Astrocyte of the cerebellum (primary cell): ENCODE measurements around the gene DEGS2.

Experiments
- DNase-seq: peaks from one replicate; pipeline ENCODE4 v3.0.0-alpha.2; 2011; ENCODE audit warnings: low read depth
- H3K4me3 ChIP-seq: 2 replicates; pipeline ENCODE4 v1.5.1; 2011; ENCODE audit warnings: mild to moderate bottlenecking, low read depth, low read length, moderate library complexity
- in situ Hi-C: cut with HindIII; loops from 2 replicates; pipeline ENCODE4 v1.10.0; 2017; ENCODE audit warnings: low sequenced_read_pairs
- TF ChIP-seq, protein P1 (sequence below): IDR thresholded peaks from 2 replicates; pipeline ENCODE4 v1.5.1; 2012; ENCODE audit warnings: low read length, low read depth, moderate library complexity, mild to moderate bottlenecking; ENCODE audit errors: missing control alignments

DEGS2 gene

DNA sequence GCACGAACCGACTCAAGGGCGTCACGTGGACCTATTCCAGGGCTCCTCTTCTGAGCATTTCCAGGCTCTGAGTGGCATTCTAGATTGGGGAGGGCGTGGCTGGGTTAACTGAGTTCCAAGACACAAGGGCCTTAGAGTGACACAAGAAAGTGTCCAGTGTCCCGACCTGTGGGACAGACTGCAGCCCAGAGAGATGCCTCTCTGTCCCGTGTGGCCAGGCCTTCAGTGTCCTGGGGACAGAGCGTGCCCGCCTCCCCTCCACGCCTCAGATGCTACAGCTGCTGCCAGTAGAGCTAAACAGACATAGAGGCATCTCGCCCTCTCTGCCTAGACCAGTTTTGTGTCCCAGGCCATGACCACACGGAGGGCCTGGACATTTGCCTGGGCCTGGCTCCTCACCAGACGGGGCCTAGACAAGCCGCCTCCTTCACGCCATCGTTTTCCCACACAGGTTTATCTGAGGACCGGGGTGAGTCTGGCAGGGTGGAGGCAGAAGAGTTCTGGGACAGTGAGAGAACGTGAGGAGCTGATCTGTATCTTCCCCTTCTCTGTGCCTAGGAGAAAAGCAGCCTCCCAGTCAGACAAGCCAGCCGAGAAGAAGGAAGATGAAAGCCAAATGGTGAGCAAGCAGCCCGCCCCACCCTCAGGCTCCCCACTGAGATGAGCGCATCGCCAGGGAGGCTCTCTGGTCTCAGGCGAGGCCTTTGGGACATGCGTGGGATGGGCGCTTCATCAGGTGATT is 27.1 kb downstream of the DEGS2 start:
- H3K4me3 ChIP-seq, result no peak overlapping the region
- TF ChIP-seq, protein P1, sequence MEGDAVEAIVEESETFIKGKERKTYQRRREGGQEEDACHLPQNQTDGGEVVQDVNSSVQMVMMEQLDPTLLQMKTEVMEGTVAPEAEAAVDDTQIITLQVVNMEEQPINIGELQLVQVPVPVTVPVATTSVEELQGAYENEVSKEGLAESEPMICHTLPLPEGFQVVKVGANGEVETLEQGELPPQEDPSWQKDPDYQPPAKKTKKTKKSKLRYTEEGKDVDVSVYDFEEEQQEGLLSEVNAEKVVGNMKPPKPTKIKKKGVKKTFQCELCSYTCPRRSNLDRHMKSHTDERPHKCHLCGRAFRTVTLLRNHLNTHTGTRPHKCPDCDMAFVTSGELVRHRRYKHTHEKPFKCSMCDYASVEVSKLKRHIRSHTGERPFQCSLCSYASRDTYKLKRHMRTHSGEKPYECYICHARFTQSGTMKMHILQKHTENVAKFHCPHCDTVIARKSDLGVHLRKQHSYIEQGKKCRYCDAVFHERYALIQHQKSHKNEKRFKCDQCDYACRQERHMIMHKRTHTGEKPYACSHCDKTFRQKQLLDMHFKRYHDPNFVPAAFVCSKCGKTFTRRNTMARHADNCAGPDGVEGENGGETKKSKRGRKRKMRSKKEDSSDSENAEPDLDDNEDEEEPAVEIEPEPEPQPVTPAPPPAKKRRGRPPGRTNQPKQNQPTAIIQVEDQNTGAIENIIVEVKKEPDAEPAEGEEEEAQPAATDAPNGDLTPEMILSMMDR, result no peak

DNA sequence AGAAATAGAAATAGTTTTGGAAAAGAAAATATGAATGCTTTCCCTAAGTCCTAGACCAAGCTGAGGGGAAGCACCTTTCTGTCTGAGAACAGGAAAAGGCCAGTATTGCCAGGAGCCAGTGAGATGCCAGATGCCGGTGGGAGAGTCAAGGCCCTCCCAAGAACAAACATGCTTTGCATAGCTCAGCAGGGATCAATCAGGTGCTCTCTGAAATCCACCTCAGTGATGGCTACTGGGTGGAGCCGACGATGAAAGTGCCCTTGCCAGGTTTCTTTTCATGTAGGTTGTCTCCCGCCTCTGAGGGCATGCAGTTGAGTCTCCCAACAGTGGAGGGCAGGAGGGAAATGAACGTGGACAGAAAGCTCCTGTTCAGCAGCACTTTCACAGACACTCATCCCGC is 28.3 kb downstream of the DEGS2 start:
- no peak for DNase-seq

More for the DNA sequence above, 27.1 kb downstream of the DEGS2 start:
- in situ Hi-C loops, result no loop called here
- DNase-seq, result no peak

DNA sequence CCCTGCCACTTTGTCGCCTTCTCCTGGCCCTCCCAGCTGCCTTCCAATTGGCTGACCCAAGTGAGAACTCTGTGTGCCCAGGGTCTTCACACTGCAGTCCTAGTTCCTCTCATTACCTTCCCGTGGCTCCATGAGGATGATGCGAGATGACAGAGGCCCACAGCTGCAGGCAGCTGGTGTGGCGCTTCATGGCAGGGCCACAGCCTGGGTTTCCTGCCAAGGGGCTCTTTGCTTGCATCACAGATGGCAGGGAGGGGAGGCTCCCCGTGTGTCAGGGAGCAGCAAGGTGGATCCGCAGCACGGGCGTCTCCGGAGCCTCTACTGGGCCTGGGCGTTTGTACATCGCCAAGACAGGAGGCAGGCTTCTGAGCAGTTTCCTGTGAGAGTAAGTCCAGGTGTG is 28.9 kb downstream of the DEGS2 start:
- no peak overlapping the region for H3K4me3 ChIP-seq
- in situ Hi-C loops, result no loop called here
- DNase-seq, result no peak
- TF ChIP-seq, protein P1, result no peak

More for the DNA sequence above, 28.3 kb downstream of the DEGS2 start:
- H3K4me3 ChIP-seq, result no peak overlapping the region
- in situ Hi-C loops, result no loop called here
- TF ChIP-seq, protein P1, result no peak

DNA sequence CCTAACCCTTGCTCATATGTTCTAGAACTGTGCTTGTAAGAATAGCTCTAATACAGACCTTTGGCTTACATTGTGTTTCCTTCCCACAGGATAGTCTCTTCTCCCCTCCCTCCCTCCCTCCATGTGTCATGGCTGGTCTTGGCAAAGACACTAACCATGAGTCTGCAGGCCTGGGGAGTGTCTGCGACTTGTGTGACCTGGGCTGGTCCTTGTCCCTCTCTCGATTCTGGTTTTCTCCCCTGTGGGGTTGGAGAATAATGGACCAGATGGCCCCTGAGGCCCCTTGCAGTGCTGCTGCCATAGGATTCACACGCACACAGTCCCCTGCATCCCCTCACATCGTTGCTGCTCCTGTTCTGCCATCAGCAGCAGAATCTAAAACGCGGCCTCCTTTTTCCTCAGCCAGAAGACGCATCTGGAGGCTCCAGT is 30.3 kb downstream of the DEGS2 start:
- H3K4me3 ChIP-seq, result no peak overlapping the region
- in situ Hi-C loops, result no loop called here
- DNase-seq, result no peak
- TF ChIP-seq, protein P1, result no peak

DNA sequence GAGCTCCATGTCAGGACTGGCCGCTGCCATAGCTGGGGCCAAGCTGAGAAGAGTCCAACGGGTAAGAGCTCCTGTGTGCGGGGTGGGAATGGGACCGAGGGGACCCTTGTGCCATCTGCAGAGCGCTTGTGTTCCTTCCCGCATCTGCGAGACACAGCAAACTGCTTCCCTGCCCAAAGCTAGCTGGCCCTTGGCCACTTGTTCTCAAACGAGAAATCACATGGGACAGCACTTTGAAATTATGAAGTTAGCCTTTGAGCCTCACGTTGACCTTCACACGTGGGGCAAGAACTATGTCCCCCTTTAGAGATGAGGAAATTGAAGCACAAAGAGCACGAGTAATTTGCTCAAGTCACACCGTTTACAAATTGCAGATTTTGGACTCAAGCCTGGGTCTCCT is 30.8 kb downstream of the DEGS2 start:
- no peak overlapping the region for H3K4me3 ChIP-seq
- TF ChIP-seq, protein P1, result no peak
- DNase-seq, result no peak
- in situ Hi-C loops, result no loop called here

DNA sequence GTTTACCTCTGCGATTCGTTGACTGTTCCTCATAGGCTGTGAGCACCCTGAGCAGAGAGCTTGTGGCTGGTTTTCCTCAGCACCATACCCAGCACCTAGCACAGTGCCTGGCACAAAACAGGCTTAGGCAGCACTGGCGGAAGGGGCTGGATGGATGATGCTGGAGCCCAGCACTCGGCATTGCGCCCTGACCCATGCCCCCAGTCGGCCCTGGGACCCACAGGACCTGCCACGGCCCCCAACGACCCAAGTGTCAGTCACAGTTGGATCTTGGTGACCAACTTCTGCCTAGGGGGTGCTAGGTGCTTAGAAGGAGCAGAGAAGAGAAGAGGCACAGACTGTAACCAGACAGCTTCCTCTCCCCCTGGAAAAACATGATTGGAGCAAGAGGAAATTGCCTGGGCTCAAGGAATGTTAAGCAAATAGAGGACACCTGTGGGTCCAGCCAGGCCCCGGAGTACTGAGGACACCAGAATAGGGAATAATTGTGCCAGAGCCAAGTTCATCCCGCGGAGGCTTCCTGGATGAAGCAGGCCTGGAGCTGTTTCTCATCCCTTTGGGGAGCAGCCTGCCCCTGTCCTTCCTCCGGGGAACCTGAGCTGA is 31.5 kb downstream of the DEGS2 start:
- H3K4me3 ChIP-seq, result no peak overlapping the region
- in situ Hi-C loops, result no loop called here
- DNase-seq, result no peak
- TF ChIP-seq, protein P1, result no peak
